Activated naive CD8-positive, alpha-beta T cell treated with anti-CD3 and anti-CD28 coated beads for 36 hours (primary cell): ENCODE results near the gene DZANK1. TPM values are rescaled to one million over a fixed set of nuclear protein-coding genes. Genes with fewer than 3 reads are reported as not detected.
"Not testable (repeated sequence)": the region's sequence is repeated elsewhere in the genome, so short reads cannot be mapped to it uniquely, and the experiment has no call there.

Experiments
- DNase-seq: peaks from one replicate; pipeline ENCODE4 v3.0.0; 2021
- H3K27ac Mint-ChIP-seq: one replicate; pipeline ENCODE4 v1.8.0; 2022; ENCODE audit warnings: mild to moderate bottlenecking, moderate library complexity, mixed read lengths
- H3K27me3 Mint-ChIP-seq: one replicate; pipeline ENCODE4 v1.8.0; 2022; ENCODE audit warnings: mild to moderate bottlenecking, mixed read lengths
- H3K36me3 Mint-ChIP-seq: one replicate; pipeline ENCODE4 v1.8.0; 2021; ENCODE audit warnings: mild to moderate bottlenecking, mixed read lengths
- H3K4me1 Mint-ChIP-seq: one replicate; pipeline ENCODE4 v1.8.0; 2021; ENCODE audit warnings: mixed read lengths
- H3K4me3 Mint-ChIP-seq: one replicate; pipeline ENCODE4 v1.8.0; 2022; ENCODE audit warnings: mild to moderate bottlenecking, moderate library complexity, mixed read lengths
- H3K9me3 Mint-ChIP-seq: one replicate; pipeline ENCODE4 v1.8.0; 2022; ENCODE audit warnings: mixed read lengths
- total RNA-seq, 2 experiments: library from RNA; stranded (reverse); gene quantifications; one replicate each; pipeline ENCODE4 v1.2.3, GENCODE V29; 2021

Gene DZANK1
- total RNA-seq, 2 experiments from 2014 or later: 1.7 to 1.9 TPM

GRCh38 chr20:18372296-18372695, 94.5 kb downstream of the DZANK1 start:
- no peak for DNase-seq
- no peaks in the 10 kb centered on the region for H3K4me1 Mint-ChIP-seq
- peaks cover 1% of the 10 kb centered on the region for H3K9me3 Mint-ChIP-seq
- H3K4me3 Mint-ChIP-seq: no peak overlapping the region
- peaks cover 12% of the 10 kb centered on the region for H3K27me3 Mint-ChIP-seq
- H3K27ac Mint-ChIP-seq: no peak overlapping the region
- no peaks in the 10 kb centered on the region for H3K36me3 Mint-ChIP-seq

- Mint-ChIP-seq H3K27me3 (peaks cover 5% of the 10 kb centered on the region), H3K27ac (no peak overlapping the region), H3K4me3 (no peak overlapping the region), H3K4me1 (no peaks in the 10 kb centered on the region), H3K36me3 (peaks cover 2% of the 10 kb centered on the region), H3K9me3 (peaks cover 1% of the 10 kb centered on the region)
- no peak for DNase-seq
These were observed 102.1 kb downstream of the DZANK1 start for GRCh38 chr20:18364768-18365167.

DNA sequence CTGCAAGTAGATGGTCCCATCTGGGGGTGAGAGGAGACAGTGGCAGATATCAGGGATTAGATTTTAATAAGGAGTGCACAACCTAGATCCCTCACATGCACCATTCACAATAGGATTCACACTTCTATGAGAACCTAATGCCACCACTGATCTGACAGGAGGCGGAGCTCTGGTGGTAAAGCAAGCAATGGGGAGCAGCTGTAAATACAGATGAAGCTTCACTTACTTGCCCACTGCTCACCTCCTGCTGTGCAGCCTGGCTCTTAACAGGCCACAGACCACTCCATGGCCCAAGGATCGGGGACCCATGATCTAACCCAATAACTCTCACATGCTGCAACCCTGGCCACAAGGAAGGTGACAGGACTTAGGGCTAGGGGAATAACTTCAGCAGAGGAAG, 103.1 kb downstream of the DZANK1 start:
- no peaks in the 10 kb centered on the region for H3K27me3 Mint-ChIP-seq
- no peak overlapping the region for H3K27ac Mint-ChIP-seq
- H3K4me1 Mint-ChIP-seq: no peaks in the 10 kb centered on the region
- no peak overlapping the region for H3K4me3 Mint-ChIP-seq
- DNase-seq: no peak
- H3K9me3 Mint-ChIP-seq: no peaks in the 10 kb centered on the region
- H3K36me3 Mint-ChIP-seq: peaks cover 2% of the 10 kb centered on the region

GRCh38 chr20:18362916-18363315, 103.9 kb downstream of the DZANK1 start:
- Mint-ChIP-seq H3K4me3 (no peak overlapping the region), H3K36me3 (peaks cover 2% of the 10 kb centered on the region), H3K9me3 (no peaks in the 10 kb centered on the region), H3K4me1 (no peaks in the 10 kb centered on the region), H3K27me3 (no peaks in the 10 kb centered on the region), H3K27ac (no peak overlapping the region)
- DNase-seq: no peak

- DNase-seq: no peak
- no peaks in the 10 kb centered on the region for H3K27me3 Mint-ChIP-seq
These were observed 105.2 kb downstream of the DZANK1 start for GRCh38 chr20:18361678-18362077.

DNA sequence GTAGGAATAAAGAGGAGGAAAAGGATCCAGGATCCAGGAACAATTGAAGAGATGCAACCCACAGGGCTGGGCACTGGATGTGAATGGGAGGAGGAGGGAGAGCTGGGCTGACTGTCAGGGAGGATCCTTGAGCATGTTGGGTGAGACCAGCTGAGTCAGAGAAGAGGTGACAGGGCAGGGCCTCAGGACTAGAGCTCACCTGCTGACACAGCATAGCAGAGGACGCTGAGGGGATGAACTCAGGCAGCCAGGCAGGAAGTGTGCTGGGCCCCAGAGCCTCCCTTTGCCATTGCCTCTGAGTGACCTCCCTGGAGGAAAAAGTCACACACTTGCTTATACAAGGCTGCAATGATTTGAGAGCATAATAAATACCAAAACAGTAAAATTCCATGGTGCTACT, 106.2 kb downstream of the DZANK1 start:
- Mint-ChIP-seq H3K9me3 (no peaks in the 10 kb centered on the region), H3K4me1 (no peaks in the 10 kb centered on the region), H3K27me3 (no peaks in the 10 kb centered on the region), H3K4me3 (no peak overlapping the region), H3K36me3 (no peaks in the 10 kb centered on the region), H3K27ac (no peak overlapping the region)
- DNase-seq: no peak

More at GRCh38 chr20:18361678-18362077, 105.2 kb downstream of the DZANK1 start:
- no peak overlapping the region for H3K27ac Mint-ChIP-seq
- H3K4me1 Mint-ChIP-seq: no peaks in the 10 kb centered on the region
- H3K4me3 Mint-ChIP-seq: no peak overlapping the region
- H3K36me3 Mint-ChIP-seq: peaks cover 2% of the 10 kb centered on the region
- no peaks in the 10 kb centered on the region for H3K9me3 Mint-ChIP-seq

- Mint-ChIP-seq H3K4me3 (no peak overlapping the region), H3K4me1 (no peaks in the 10 kb centered on the region), H3K27me3 (peaks cover 1% of the 10 kb centered on the region), H3K36me3 (no peaks in the 10 kb centered on the region), H3K9me3 (peaks cover 2% of the 10 kb centered on the region), H3K27ac (no peak overlapping the region)
- no peak for DNase-seq
These were observed 107.0 kb downstream of the DZANK1 start for GRCh38 chr20:18359854-18360253.

GRCh38 chr20:18349749-18350148, 117.1 kb downstream of the DZANK1 start:
- H3K36me3 Mint-ChIP-seq, DNase-seq, H3K4me1 Mint-ChIP-seq, H3K9me3 Mint-ChIP-seq, H3K4me3 Mint-ChIP-seq, H3K27ac Mint-ChIP-seq: not testable (repeated sequence)
- peaks cover 13% of the 10 kb centered on the region for H3K27me3 Mint-ChIP-seq

Other genes with a start within 250 kb of the DZANK1 start
- gene ZNF133, start 178.5 kb downstream of the DZANK1 start, total RNA-seq: 1 to 10 TPM; 4.2 to 5.0 TPM
- gene POLR3F, start 360 bp upstream of the DZANK1 start, total RNA-seq: 10 to 100 TPM; 12.9 to 14.5 TPM
- 10 to 100 TPM; 17.9 to 18.3 TPM for gene RBBP9, start 30.2 kb upstream of the DZANK1 start, total RNA-seq
- 10 to 100 TPM; 81.9 to 92.0 TPM for gene SEC23B, start 40.9 kb upstream of the DZANK1 start, total RNA-seq
- 10 to 100 TPM; 53.7 to 61.1 TPM for gene SMIM26, start 100.4 kb upstream of the DZANK1 start, total RNA-seq
- 10 to 100 TPM; 48.4 to 52.5 TPM for gene DTD1, start 121.0 kb upstream of the DZANK1 start, total RNA-seq